HCT116 (cell line): ENCODE data around the gene IGSF10. TPM values are rescaled to one million over a fixed set of nuclear protein-coding genes. Genes with fewer than 3 reads are reported as not detected.

Experiments
- ATAC-seq: fragments of 200-7000 bp; cut with Tn5 transposase; 2 replicates; pipeline ENCODE4 v1.9.1; 2020; ENCODE audit warnings: mild to moderate bottlenecking, moderate library complexity
- BruUV-seq: library from RNA; stranded (reverse); fragments of 400-500 nt; replicated peaks from 2 replicates; lab custom pipeline; 2021; lab: Mats Ljungman, UMichigan
- CTCF ChIA-PET: fragments of 300-600 bp; sonication (Branson Sonifier 250); formaldehyde crosslinking; loops from one replicate; lab custom pipeline; 2021; ENCODE audit warnings: antibody characterized with exemption; lab: Charles Lee
- POLR2A ChIA-PET: fragments of 300-600, 350-600 bp; sonication (Branson Sonifier 250); formaldehyde crosslinking; loops from one replicate; lab custom pipeline; 2021; ENCODE audit warnings: antibody characterized with exemption; lab: Charles Lee
- RAD21 ChIA-PET, 2 experiments: fragments of 300-600 bp; sonication (Branson Sonifier 250); formaldehyde crosslinking; loops; one replicate each; lab custom pipeline; 2023; ENCODE audit warnings: low total read pairs in 2 of 2; ENCODE audit not compliant: uncharacterized antibody in 2 of 2, unreplicated experiment in 2 of 2, low non-redundant PET in 1 of 2; lab: Charles Lee
- DNase-seq: peaks from one replicate; pipeline ENCODE4 v3.0.0-alpha.2; 2010; ENCODE audit warnings: low read depth, low spot score
- H2AFZ ChIP-seq: fragments of 200-600 bp; shearing (Covaris generic), sonication (generic); 2 replicates; pipeline ENCODE4 v1.6.1; 2017; ENCODE audit warnings: low read depth, mixed run types, mixed read lengths, antibody characterized with exemption, low read length; ENCODE audit not compliant: poor library complexity, severe bottlenecking
- H3K27ac ChIP-seq: 2 replicates; pipeline ENCODE4 v1.5.1; 2012; ENCODE audit warnings: low read depth, low read length
- H3K27me3 ChIP-seq: fragments of 200-600 bp; sonication (generic); 2 replicates; pipeline ENCODE4 v1.6.1; 2016; ENCODE audit warnings: mixed run types, low read length, mixed read lengths; ENCODE audit not compliant: insufficient read depth
- H3K36me3 ChIP-seq, 2 experiments: fragments of 200-500 bp in 1 of 2; fragments of 200-600 bp in 1 of 2; sonication (Bioruptor generic) in 1 of 2; sonication (generic) in 1 of 2; 2 replicates each; pipeline versions ENCODE4 v1.5.1 to v1.6.1; 2014 to 2016; ENCODE audit warnings: low read length in 2 of 2, inconsistent platforms in 1 of 2, mixed read lengths in 1 of 2, mixed run types in 1 of 2; ENCODE audit not compliant: insufficient read depth in 2 of 2, control insufficient read depth in 1 of 2
- H3K4me1 ChIP-seq, 2 experiments: fragments of 200-600 bp in 1 of 2; sonication (generic) in 1 of 2; 2 replicates each; pipeline versions ENCODE4 v1.5.1 to v1.6.1; 2012 to 2017; ENCODE audit warnings: low read length in 2 of 2, inconsistent platforms in 1 of 2, mild to moderate bottlenecking in 1 of 2, mixed read lengths in 1 of 2, mixed run types in 1 of 2, moderate library complexity in 1 of 2; ENCODE audit not compliant: insufficient read depth in 2 of 2, control insufficient read depth in 1 of 2
- H3K4me2 ChIP-seq: fragments of 200-600 bp; sonication (generic); 2 replicates; pipeline ENCODE4 v1.6.1; 2017; ENCODE audit warnings: mixed run types, low read length, mixed read lengths
- H3K4me3 ChIP-seq, 2 experiments: fragments of 200-600 bp in 1 of 2; sonication (generic) in 1 of 2; replicated peaks in 1 of 2; 2 replicates each; pipeline ENCODE4 v1.5.1; 2011 to 2016; ENCODE audit warnings: low read length in 2 of 2, control low read depth in 1 of 2, low read depth in 1 of 2, mild to moderate bottlenecking in 1 of 2, mixed read lengths in 1 of 2, mixed run types in 1 of 2
- H3K79me2 ChIP-seq: fragments of 200-600 bp; sonication (generic); 2 replicates; pipeline ENCODE4 v1.6.1; 2017; ENCODE audit warnings: mild to moderate bottlenecking, mixed run types, low read length, moderate library complexity, mixed read lengths; ENCODE audit not compliant: insufficient read depth
- H3K9ac ChIP-seq: fragments of 200-600 bp; sonication (generic); 2 replicates; pipeline ENCODE4 v1.6.1; 2016; ENCODE audit warnings: low read length, mixed read lengths
- H3K9me2 ChIP-seq: fragments of 200-600 bp; sonication (generic), shearing (Covaris generic); 2 replicates; pipeline ENCODE4 v1.6.1; 2017; ENCODE audit warnings: mixed run types, mild to moderate bottlenecking, moderate library complexity; ENCODE audit not compliant: insufficient read depth
- H3K9me3 ChIP-seq, 2 experiments: fragments of 200-500 bp in 1 of 2; fragments of 200-600 bp in 1 of 2; sonication (Bioruptor generic) in 1 of 2; sonication (generic) in 1 of 2; 2 replicates each; pipeline ENCODE4 v1.6.1; 2014 to 2017; ENCODE audit warnings: low read length in 2 of 2, mixed read lengths in 2 of 2, inconsistent platforms in 1 of 2, low read depth in 1 of 2, mild to moderate bottlenecking in 1 of 2, mixed run types in 1 of 2, moderate library complexity in 1 of 2; ENCODE audit not compliant: control insufficient read depth in 1 of 2, insufficient read depth in 1 of 2
- H4K20me1 ChIP-seq: fragments of 200-600 bp; sonication (generic), shearing (Covaris generic); 2 replicates; pipeline ENCODE4 v1.6.1; 2017; ENCODE audit warnings: mixed run types, mild to moderate bottlenecking, moderate library complexity; ENCODE audit not compliant: insufficient read depth
- CBX3 ChIP-seq: IDR thresholded peaks from 2 replicates; pipeline ENCODE4 v1.6.1; 2012; ENCODE audit warnings: low read depth
- POLR2AphosphoS5 ChIP-seq: IDR thresholded peaks from 2 replicates; pipeline ENCODE4 v1.6.1; 2011; ENCODE audit warnings: mild to moderate bottlenecking, low read depth, low read length, moderate library complexity
- SIN3A ChIP-seq: IDR thresholded peaks from 2 replicates; pipeline ENCODE4 v1.6.1; 2012; ENCODE audit warnings: low read depth
- ZFX ChIP-seq: fragments of 450-650 bp; IDR thresholded peaks from 2 replicates; pipeline ENCODE4 v1.6.1; 2017
- intact Hi-C: fragments of 100-400 bp; cut with micrococcal nuclease; formaldehyde crosslinking; loops from 2 replicates; pipeline ENCODE4 v1.10.0; 2022
- total RNA-seq: library from RNA; stranded (reverse); gene quantifications from one replicate; pipeline ENCODE4 v1.2.1, GENCODE V29; 2021; ENCODE audit not compliant: unreplicated experiment
- TF ChIP-seq, protein P1 (sequence below): IDR thresholded peaks from 2 replicates; pipeline ENCODE4 v1.6.1; 2012
- TF ChIP-seq, protein P2 (sequence below): IDR thresholded peaks from 2 replicates; pipeline ENCODE4 v1.6.1; 2012; ENCODE audit warnings: low read depth

Gene IGSF10
- total RNA-seq, 1 experiment from 2014 or later: 0.02 TPM

DNA sequence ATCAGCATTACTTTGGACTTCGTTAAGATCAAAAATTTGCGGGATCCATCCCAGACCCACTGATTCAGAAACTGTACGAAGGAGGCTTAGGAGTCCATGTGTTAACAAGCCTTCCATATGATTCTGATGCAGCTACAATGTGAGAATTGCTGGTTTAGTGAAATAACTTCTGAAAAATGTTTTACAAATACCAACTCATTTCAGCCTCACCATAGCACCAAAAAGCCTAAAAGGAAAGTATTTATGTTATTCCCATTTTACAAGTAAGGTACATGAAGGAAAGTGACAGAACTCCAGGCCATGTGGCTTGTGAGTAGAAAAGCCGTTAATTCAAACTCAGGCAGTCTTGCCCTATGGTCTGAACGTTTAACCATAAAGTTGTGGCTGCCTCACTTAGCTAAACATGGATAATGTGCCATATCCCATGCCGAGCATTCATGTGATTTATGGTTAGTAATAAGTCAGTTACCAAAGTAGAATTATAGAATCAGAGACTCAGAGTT is 1.5 kb upstream of the IGSF10 start:
- no peak for DNase-seq
- H3K36me3 ChIP-seq: no peaks in the 10 kb centered on the region
- no peak overlapping the region for H3K4me3 ChIP-seq
- ChIA-PET RAD21 (no interaction called here), POLR2A (no interaction called here)
- no peak overlapping the region for H3K27ac ChIP-seq
- ATAC-seq: no peak
- no peaks in the 10 kb centered on the region for H3K9me3 ChIP-seq
- H2AFZ ChIP-seq: no peak overlapping the region
- intact Hi-C loops: no loop called here
- BruUV-seq: no TSS peak
- no peaks in the 10 kb centered on the region for H3K4me1 ChIP-seq
- TF ChIP-seq POLR2AphosphoS5: no peak
- no peak for TF ChIP-seq ZFX
- no peak for TF ChIP-seq CBX3
- TF ChIP-seq, all 23 proteins: peak for 0
- CTCF ChIA-PET: interaction anchor here (1.5 kb wide), 1 partner anchor 377 kb away, joined by 4 read pairs; no protein-coding TSS in a partner anchor
- H3K79me2 ChIP-seq: no peaks in the 10 kb centered on the region
- no peaks in the 10 kb centered on the region for H4K20me1 ChIP-seq
- no peak overlapping the region for H3K9ac ChIP-seq
- H3K27me3 ChIP-seq: no peaks in the 10 kb centered on the region
- no peaks in the 10 kb centered on the region for H3K9me2 ChIP-seq
- no peak overlapping the region for H3K4me2 ChIP-seq

DNA sequence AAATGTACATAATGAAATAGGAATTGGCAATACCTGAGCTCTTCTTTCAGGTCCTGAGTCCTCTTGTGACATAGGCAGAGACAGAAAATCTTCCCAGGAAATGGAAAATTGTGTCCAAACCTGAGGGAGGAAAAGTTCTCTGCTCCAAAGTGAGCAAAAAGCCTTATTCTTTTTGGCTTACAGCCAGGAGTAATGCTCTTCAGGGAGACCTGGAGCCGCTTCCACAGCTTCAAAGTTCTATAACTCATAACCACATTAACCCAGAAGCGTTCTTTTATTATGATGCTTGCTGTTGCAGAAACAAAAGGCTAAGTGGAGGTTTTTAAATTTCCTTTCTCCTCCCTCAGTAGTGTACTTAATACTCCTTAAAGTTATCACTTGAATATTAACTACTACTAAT is 633 bp downstream of the IGSF10 start:
- CTCF ChIA-PET: interaction anchor here (1.7 kb wide), 1 partner anchor 8 kb away, joined by 6 read pairs; no protein-coding TSS in a partner anchor

More for the DNA sequence above, 633 bp downstream of the IGSF10 start:
- ChIA-PET RAD21 (no interaction called here), POLR2A (no interaction called here)
- H3K27me3 ChIP-seq: no peaks in the 10 kb centered on the region
- no peak overlapping the region for H2AFZ ChIP-seq
- H3K27ac ChIP-seq: no peak overlapping the region
- no peaks in the 10 kb centered on the region for H3K36me3 ChIP-seq
- DNase-seq (no peak), ATAC-seq (no peak)
- H3K9ac ChIP-seq: no peak overlapping the region
- H3K9me3 ChIP-seq: no peaks in the 10 kb centered on the region
- no peaks in the 10 kb centered on the region for H3K9me2 ChIP-seq
- no peak overlapping the region for H3K4me2 ChIP-seq
- no peaks in the 10 kb centered on the region for H3K4me1 ChIP-seq
- no TSS peak for BruUV-seq
- no peaks in the 10 kb centered on the region for H3K79me2 ChIP-seq
- TF ChIP-seq SIN3A: no peak
- TF ChIP-seq CBX3: no peak
- TF ChIP-seq POLR2AphosphoS5: no peak
- TF ChIP-seq, protein P1, sequence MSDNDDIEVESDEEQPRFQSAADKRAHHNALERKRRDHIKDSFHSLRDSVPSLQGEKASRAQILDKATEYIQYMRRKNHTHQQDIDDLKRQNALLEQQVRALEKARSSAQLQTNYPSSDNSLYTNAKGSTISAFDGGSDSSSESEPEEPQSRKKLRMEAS: no peak
- TF ChIP-seq, protein P2, sequence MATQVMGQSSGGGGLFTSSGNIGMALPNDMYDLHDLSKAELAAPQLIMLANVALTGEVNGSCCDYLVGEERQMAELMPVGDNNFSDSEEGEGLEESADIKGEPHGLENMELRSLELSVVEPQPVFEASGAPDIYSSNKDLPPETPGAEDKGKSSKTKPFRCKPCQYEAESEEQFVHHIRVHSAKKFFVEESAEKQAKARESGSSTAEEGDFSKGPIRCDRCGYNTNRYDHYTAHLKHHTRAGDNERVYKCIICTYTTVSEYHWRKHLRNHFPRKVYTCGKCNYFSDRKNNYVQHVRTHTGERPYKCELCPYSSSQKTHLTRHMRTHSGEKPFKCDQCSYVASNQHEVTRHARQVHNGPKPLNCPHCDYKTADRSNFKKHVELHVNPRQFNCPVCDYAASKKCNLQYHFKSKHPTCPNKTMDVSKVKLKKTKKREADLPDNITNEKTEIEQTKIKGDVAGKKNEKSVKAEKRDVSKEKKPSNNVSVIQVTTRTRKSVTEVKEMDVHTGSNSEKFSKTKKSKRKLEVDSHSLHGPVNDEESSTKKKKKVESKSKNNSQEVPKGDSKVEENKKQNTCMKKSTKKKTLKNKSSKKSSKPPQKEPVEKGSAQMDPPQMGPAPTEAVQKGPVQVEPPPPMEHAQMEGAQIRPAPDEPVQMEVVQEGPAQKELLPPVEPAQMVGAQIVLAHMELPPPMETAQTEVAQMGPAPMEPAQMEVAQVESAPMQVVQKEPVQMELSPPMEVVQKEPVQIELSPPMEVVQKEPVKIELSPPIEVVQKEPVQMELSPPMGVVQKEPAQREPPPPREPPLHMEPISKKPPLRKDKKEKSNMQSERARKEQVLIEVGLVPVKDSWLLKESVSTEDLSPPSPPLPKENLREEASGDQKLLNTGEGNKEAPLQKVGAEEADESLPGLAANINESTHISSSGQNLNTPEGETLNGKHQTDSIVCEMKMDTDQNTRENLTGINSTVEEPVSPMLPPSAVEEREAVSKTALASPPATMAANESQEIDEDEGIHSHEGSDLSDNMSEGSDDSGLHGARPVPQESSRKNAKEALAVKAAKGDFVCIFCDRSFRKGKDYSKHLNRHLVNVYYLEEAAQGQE: no peak
- H4K20me1 ChIP-seq: no peaks in the 10 kb centered on the region
- intact Hi-C loops: no loop called here
- no peak overlapping the region for H3K4me3 ChIP-seq
